Endodermal cell (in vitro differentiated cells): ENCODE results near the gene CAPG. TPM values are rescaled to one million over a fixed set of nuclear protein-coding genes. Genes with fewer than 3 reads are reported as not detected.

ENCODE experiments used
- DNase-seq: peaks from one replicate; pipeline ENCODE4 v3.0.0-alpha.2; 2017
- H3K27ac ChIP-seq: 2 replicates; pipeline ENCODE4 v1.5.1; 2013; ENCODE audit warnings: mild to moderate bottlenecking, low read depth, low read length, moderate library complexity
- H3K27me3 ChIP-seq: 2 replicates; pipeline ENCODE4 v1.6.1; 2013; ENCODE audit warnings: mild to moderate bottlenecking, low read length, moderate library complexity; ENCODE audit not compliant: insufficient read depth, control insufficient read depth, poor library complexity, severe bottlenecking
- H3K36me3 ChIP-seq: 2 replicates; pipeline ENCODE4 v1.7.0; 2013; ENCODE audit warnings: mild to moderate bottlenecking, low read length, moderate library complexity; ENCODE audit not compliant: control insufficient read depth, insufficient read depth
- H3K4me1 ChIP-seq: one replicate; pipeline ENCODE4 v1.7.0; 2013; ENCODE audit warnings: low read length; ENCODE audit not compliant: control insufficient read depth, insufficient read depth
- H3K4me3 ChIP-seq: 2 replicates; pipeline ENCODE4 v1.5.1; 2013; ENCODE audit warnings: mild to moderate bottlenecking, low read length, moderate library complexity
- H3K9ac ChIP-seq: 2 replicates; pipeline ENCODE4 v1.6.1; 2013; ENCODE audit warnings: mild to moderate bottlenecking, low read length, moderate library complexity; ENCODE audit not compliant: poor library complexity, severe bottlenecking; ENCODE audit errors: extremely low read depth
- H3K9me3 ChIP-seq: 2 replicates; pipeline ENCODE4 v1.6.1; 2013; ENCODE audit warnings: mild to moderate bottlenecking, low read length, moderate library complexity; ENCODE audit not compliant: control insufficient read depth
- H3K27ac Mint-ChIP-seq: 2 replicates; pipeline ENCODE4 v1.8.0; 2020; ENCODE audit warnings: mixed read lengths
- H3K27me3 Mint-ChIP-seq: 2 replicates; pipeline ENCODE4 v1.8.0; 2021; ENCODE audit warnings: mild to moderate bottlenecking, mixed read lengths; ENCODE audit not compliant: insufficient read depth
- H3K36me3 Mint-ChIP-seq: 2 replicates; pipeline ENCODE4 v1.8.0; 2020; ENCODE audit warnings: low read depth, mixed read lengths
- H3K4me1 Mint-ChIP-seq: 2 replicates; pipeline ENCODE4 v1.8.0; 2020; ENCODE audit warnings: mixed read lengths
- H3K4me3 Mint-ChIP-seq: 2 replicates; pipeline ENCODE4 v1.8.0; 2020; ENCODE audit warnings: mild to moderate bottlenecking, moderate library complexity, mixed read lengths
- H3K9me3 Mint-ChIP-seq: 2 replicates; pipeline ENCODE4 v1.8.0; 2020; ENCODE audit warnings: mild to moderate bottlenecking, mixed read lengths
- WGBS, 2 experiments: methylation state at CpG; one replicate each; pipeline versions ENCODE4 v1.1.5 to v1.1.7; 2013; ENCODE audit warnings: missing lambda C conversion rate in 2 of 2, mixed read lengths in 1 of 2; ENCODE audit not compliant: insufficient coverage in 1 of 2, insufficient read length in 1 of 2; 5-methylcytosine and 5-hydroxymethylcytosine counted together
- total RNA-seq, 2 donors: library from RNA; stranded (reverse); fragmentation: NEBNext Ultra II Directional in 1 of 2; extraction: Animal tissue kit (Norgen Biotek cat#: 25700) in 1 of 2; gene quantifications; 2 replicates in 1 of 2; 3 replicates in 1 of 2; pipeline ENCODE4 v1.2.1, GENCODE V29; 2021
- TF ChIP-seq, protein P1 (sequence below): fragments of 200-600 bp; sonication (generic); conservative IDR thresholded peaks from 2 replicates; pipeline ENCODE4 v1.5.0; 2021; ENCODE audit warnings: antibody characterized with exemption, mild to moderate bottlenecking

The CAPG gene
- total RNA-seq, 2 donors from 2014 or later, result 104 to 119 TPM

DNA sequence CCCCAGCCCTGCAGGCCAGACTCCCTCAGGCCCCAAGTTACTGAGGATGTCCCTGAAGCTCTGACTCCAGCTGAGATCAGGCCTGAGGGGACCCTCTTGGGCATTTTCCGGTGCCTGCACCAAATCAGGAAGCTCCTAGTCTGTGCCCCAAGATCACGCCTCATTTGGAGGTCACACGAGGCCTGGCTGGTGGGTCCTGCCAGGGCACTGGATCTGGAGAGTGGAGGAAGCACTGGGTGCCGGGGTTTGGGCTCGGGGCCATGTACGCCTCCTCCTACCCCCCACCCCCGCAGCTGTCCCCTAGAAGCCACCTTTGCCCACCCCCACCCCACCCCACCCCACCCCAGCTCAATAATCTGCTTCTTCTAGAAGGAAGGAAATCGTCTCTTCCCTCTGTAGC, 24.5 kb upstream of the CAPG start:
- Histone ChIP-seq H3K27me3 (no peaks in the 10 kb centered on the region), H3K9me3 (no peaks in the 10 kb centered on the region), H3K36me3 (no peaks in the 10 kb centered on the region), H3K4me3 (no peak overlapping the region), H3K9ac (no peak overlapping the region), H3K27ac (no peak overlapping the region), H3K4me1 (peaks cover 15% of the 10 kb centered on the region)
- DNase-seq, result no peak
- H3K9me3 Mint-ChIP-seq, result no peaks in the 10 kb centered on the region
- H3K4me3 Mint-ChIP-seq, result no peak overlapping the region
- H3K27ac Mint-ChIP-seq, result no peak overlapping the region
- 91% methylated on average over 4 of the region's 8 CpGs; no CpG with 5 or more reads in 1 of the 2 experiments for WGBS, 2 experiments
- no peaks in the 10 kb centered on the region for H3K36me3 Mint-ChIP-seq
- H3K4me1 Mint-ChIP-seq, result peaks cover 31% of the 10 kb centered on the region
- TF ChIP-seq, protein P1, sequence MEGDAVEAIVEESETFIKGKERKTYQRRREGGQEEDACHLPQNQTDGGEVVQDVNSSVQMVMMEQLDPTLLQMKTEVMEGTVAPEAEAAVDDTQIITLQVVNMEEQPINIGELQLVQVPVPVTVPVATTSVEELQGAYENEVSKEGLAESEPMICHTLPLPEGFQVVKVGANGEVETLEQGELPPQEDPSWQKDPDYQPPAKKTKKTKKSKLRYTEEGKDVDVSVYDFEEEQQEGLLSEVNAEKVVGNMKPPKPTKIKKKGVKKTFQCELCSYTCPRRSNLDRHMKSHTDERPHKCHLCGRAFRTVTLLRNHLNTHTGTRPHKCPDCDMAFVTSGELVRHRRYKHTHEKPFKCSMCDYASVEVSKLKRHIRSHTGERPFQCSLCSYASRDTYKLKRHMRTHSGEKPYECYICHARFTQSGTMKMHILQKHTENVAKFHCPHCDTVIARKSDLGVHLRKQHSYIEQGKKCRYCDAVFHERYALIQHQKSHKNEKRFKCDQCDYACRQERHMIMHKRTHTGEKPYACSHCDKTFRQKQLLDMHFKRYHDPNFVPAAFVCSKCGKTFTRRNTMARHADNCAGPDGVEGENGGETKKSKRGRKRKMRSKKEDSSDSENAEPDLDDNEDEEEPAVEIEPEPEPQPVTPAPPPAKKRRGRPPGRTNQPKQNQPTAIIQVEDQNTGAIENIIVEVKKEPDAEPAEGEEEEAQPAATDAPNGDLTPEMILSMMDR, result no peak
- no peaks in the 10 kb centered on the region for H3K27me3 Mint-ChIP-seq

DNA sequence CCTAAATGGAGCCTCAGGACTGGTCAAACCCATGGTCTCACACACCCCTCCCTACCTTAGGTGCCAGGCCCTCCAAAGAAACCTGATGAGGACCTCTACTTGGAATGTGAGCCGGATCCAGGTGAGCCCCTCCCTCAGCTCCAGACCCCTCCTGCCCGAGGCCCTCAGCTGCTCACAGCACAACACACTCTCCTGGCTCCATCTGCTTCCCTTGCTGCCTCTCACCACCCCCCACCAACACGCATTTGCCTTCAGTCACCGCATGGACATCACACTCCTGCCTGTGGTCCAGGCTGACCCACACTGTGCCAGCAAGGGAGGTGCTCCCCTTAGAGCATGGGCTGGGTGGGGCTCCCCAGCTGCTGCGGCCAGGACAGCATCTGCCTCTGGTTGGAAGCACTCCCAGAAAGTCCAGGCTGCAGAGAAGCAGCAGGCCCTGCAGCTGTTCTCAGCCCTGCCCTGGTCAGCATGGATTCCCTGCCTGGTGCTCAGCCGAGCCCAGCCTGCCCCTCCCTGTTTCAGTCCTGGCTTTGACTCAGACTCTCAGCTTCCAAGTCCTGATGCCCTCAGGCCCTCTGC, 23.4 kb upstream of the CAPG start:
- H3K9ac ChIP-seq, result no peak overlapping the region

DNA sequence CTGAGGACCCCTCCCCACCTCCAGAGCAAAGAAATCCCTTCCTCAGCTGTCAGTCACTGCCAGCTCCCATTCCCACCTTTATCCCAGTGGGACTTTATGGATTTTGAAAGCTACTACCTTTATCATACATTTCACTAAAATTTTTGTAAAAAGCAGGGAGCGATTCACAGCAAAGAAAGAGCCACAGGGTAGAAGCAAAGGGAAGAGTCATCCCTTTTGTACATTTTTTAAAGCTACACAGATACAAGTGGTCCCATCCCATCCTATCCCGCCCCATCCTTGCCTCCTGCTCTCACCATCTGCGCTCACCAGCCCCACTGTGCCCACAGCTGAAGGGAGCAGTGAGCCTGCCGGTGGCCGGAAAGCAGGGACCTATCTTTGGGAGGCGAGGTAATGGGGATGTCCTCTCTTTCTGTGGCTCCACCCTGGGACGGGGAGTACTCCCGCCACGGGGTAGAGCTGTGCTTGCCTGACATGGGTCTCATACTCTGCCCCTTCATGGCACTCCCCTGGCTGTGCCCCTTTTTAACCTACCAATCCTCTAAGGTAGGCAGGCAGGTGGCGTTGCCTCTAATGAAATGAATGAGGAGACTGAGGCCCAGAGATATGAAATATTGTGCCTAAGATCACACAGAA, 21.5 kb upstream of the CAPG start:
- H3K27ac ChIP-seq, result peak overlapping the region; percentile 91
- no peak for DNase-seq
- Mint-ChIP-seq H3K4me3 (peak overlapping the region; percentile 32), H3K9me3 (no peaks in the 10 kb centered on the region), H3K36me3 (no peaks in the 10 kb centered on the region), H3K4me1 (peaks cover 40% of the 10 kb centered on the region), H3K27me3 (no peaks in the 10 kb centered on the region), H3K27ac (no peak overlapping the region)
- H3K4me1 ChIP-seq, result peaks cover 5% of the 10 kb centered on the region
- no peaks in the 10 kb centered on the region for H3K9me3 ChIP-seq
- H3K9ac ChIP-seq, result no peak overlapping the region
- TF ChIP-seq, protein P1, result no peak
- WGBS, 2 experiments, result 75 to 85% methylated on average over 6 to 10 of the region's 10 CpGs
- no peak overlapping the region for H3K4me3 ChIP-seq
- no peaks in the 10 kb centered on the region for H3K27me3 ChIP-seq
- H3K36me3 ChIP-seq, result no peaks in the 10 kb centered on the region

More for the DNA sequence above, 23.4 kb upstream of the CAPG start:
- Mint-ChIP-seq H3K27ac (no peak overlapping the region), H3K36me3 (no peaks in the 10 kb centered on the region), H3K27me3 (no peaks in the 10 kb centered on the region), H3K4me1 (peaks cover 31% of the 10 kb centered on the region), H3K4me3 (no peak overlapping the region), H3K9me3 (no peaks in the 10 kb centered on the region)
- Histone ChIP-seq H3K4me3 (no peak overlapping the region), H3K9me3 (no peaks in the 10 kb centered on the region), H3K36me3 (no peaks in the 10 kb centered on the region), H3K27me3 (no peaks in the 10 kb centered on the region), H3K27ac (peak overlapping the region; percentile 25), H3K4me1 (peaks cover 12% of the 10 kb centered on the region)
- WGBS, 2 experiments, result 76 to 80% methylated on average over 2 to 6 of the region's 6 CpGs
- TF ChIP-seq, protein P1, result no peak
- DNase-seq, result peak; percentile 73
